GM21447 (cell line): ENCODE data around the gene ASXL1.
"Not testable (repeated sequence)": the region's sequence is repeated elsewhere in the genome, so short reads cannot be mapped to it uniquely, and the experiment has no call there.

ENCODE experiments used
- ATAC-seq: cut with Tn5 transposase; IDR thresholded peaks from one replicate; pipeline ENCODE4 v1.9.1; 2021; ENCODE audit not compliant: unreplicated experiment

ASXL1 gene

GRCh38 chr20:32336918-32337347 lies 21.2 kb upstream of the ASXL1 start:
- no peak for ATAC-seq

- no peak for ATAC-seq
Measured at GRCh38 chr20:32337937-32338661, 20.0 kb upstream of the ASXL1 start.

- ATAC-seq, result no peak
Measured at GRCh38 chr20:32338665-32339064, 19.5 kb upstream of the ASXL1 start.

- no peak for ATAC-seq
Measured at GRCh38 chr20:32339116-32339515, 19.0 kb upstream of the ASXL1 start.

- not testable (repeated sequence) for ATAC-seq
Measured at GRCh38 chr20:32341053-32341452, 17.1 kb upstream of the ASXL1 start.

GRCh38 chr20:32343439-32343838 lies 14.7 kb upstream of the ASXL1 start:
- ATAC-seq, result no peak

- ATAC-seq, result no peak
Measured at GRCh38 chr20:32344835-32345506, 13.2 kb upstream of the ASXL1 start.

GRCh38 chr20:32348207-32348606 lies 9.9 kb upstream of the ASXL1 start:
- no peak for ATAC-seq

GRCh38 chr20:32350421-32350820 lies 7.7 kb upstream of the ASXL1 start:
- ATAC-seq, result no peak

- no peak for ATAC-seq
Measured at GRCh38 chr20:32352121-32352720, 5.9 kb upstream of the ASXL1 start.

- no peak for ATAC-seq
Measured at GRCh38 chr20:32353848-32354496, 4.2 kb upstream of the ASXL1 start.

GRCh38 chr20:32354592-32355416 lies 3.3 kb upstream of the ASXL1 start:
- peak; percentile 27 for ATAC-seq

GRCh38 chr20:32355417-32355841 lies 2.7 kb upstream of the ASXL1 start:
- ATAC-seq, result peak; percentile 36

- not testable (repeated sequence) for ATAC-seq
Measured at GRCh38 chr20:32355907-32356621, 2.1 kb upstream of the ASXL1 start.

GRCh38 chr20:32356622-32357374 lies 1.3 kb upstream of the ASXL1 start:
- no peak for ATAC-seq

- no peak for ATAC-seq
Measured at GRCh38 chr20:32357375-32357868, 709 bp upstream of the ASXL1 start.

- ATAC-seq, result no peak
Measured at GRCh38 chr20:32358632-32358882, 426 bp downstream of the ASXL1 start.

GRCh38 chr20:32358883-32359632 lies 927 bp downstream of the ASXL1 start:
- ATAC-seq, result peak; percentile 18
